ENCODE measurements around the gene L3MBTL2.

Gene L3MBTL2

GRCh38 chr22:41238570-41239442 lies 33.7 kb downstream of the L3MBTL2 start:
- no peak overlapping the region for H3K4me3 ChIP-seq (ENCODE audit: low read depth, low read length)
- TF ChIP-seq CTCF (IDR thresholded peaks at IDR 0.05; ENCODE audit: low read depth, low read length, missing control alignments), result no peak
- no peak for DNase-seq (ENCODE audit: low read depth)
- in situ Hi-C loops (cut with HindIII; ENCODE audit: low sequenced_read_pairs), result no loop called here

- TF ChIP-seq CTCF (IDR thresholded peaks at IDR 0.05; ENCODE audit: low read depth, low read length, missing control alignments), result no peak
- in situ Hi-C loops (cut with HindIII; ENCODE audit: low sequenced_read_pairs), result no loop called here
- no peak overlapping the region for H3K4me3 ChIP-seq (ENCODE audit: low read depth, low read length)
- no peak for DNase-seq (ENCODE audit: low read depth)
These were observed 34.5 kb downstream of the L3MBTL2 start for GRCh38 chr22:41239443-41240128.

- no peak for TF ChIP-seq CTCF (IDR thresholded peaks at IDR 0.05; ENCODE audit: low read depth, low read length, missing control alignments)
- in situ Hi-C loops (cut with HindIII; ENCODE audit: low sequenced_read_pairs), result no loop called here
- H3K4me3 ChIP-seq (ENCODE audit: low read depth, low read length), result no peak within 1 kb of the TSS
- DNase-seq (ENCODE audit: low read depth), result no peak
These were observed 35.4 kb downstream of the L3MBTL2 start, which contains the start of gene CHADL for GRCh38 chr22:41240377-41241132. CHADL (minus strand) TSS chr22:41240931; CDS start chr22:41240881, 50 bp downstream.

GRCh38 chr22:41241133-41241676 lies 36.1 kb downstream of the L3MBTL2 start:
- in situ Hi-C loops (cut with HindIII; ENCODE audit: low sequenced_read_pairs), result no loop called here
- TF ChIP-seq CTCF (IDR thresholded peaks at IDR 0.05; ENCODE audit: low read depth, low read length, missing control alignments), result no peak
- H3K4me3 ChIP-seq (ENCODE audit: low read depth, low read length), result no peak overlapping the region
- DNase-seq (ENCODE audit: low read depth), result no peak

GRCh38 chr22:41242396-41243117 lies 37.4 kb downstream of the L3MBTL2 start:
- no peak for TF ChIP-seq CTCF (IDR thresholded peaks at IDR 0.05; ENCODE audit: low read depth, low read length, missing control alignments)
- no peak for DNase-seq (ENCODE audit: low read depth)
- in situ Hi-C loops (cut with HindIII; ENCODE audit: low sequenced_read_pairs), result no loop called here
- no peak overlapping the region for H3K4me3 ChIP-seq (ENCODE audit: low read depth, low read length)

All from astrocyte of the cerebellum (primary cell).